Fibroblast of lung (primary cell): Measurements from ENCODE around the gene MESD. TPM values are rescaled to one million over a fixed set of nuclear protein-coding genes. Genes with fewer than 3 reads are reported as not detected.
A peak's percentile ranks its signal among the peaks of the same experiment; 100 is the strongest.

Source experiments
- DNase-seq, 2 donors: peaks; one replicate each; pipeline versions ENCODE4 v3.0.0 to v3.0.0-alpha.2; 2010; ENCODE audit warnings: low read depth in 2 of 2
- H2AFZ ChIP-seq: 2 replicates; pipeline ENCODE4 v1.5.1; 2012; ENCODE audit warnings: low read length, control low read depth, inconsistent platforms
- H3K27ac ChIP-seq: 2 replicates; pipeline ENCODE4 v1.5.1; 2011; ENCODE audit warnings: low read length, control low read depth; ENCODE audit not compliant: insufficient read depth
- H3K27me3 ChIP-seq: 2 replicates; pipeline ENCODE4 v1.5.1; 2011; ENCODE audit warnings: mild to moderate bottlenecking, low read length; ENCODE audit not compliant: control insufficient read depth, insufficient read depth
- H3K36me3 ChIP-seq: 2 replicates; pipeline ENCODE4 v1.5.1; 2011; ENCODE audit warnings: low read length; ENCODE audit not compliant: control insufficient read depth, insufficient read depth
- H3K4me1 ChIP-seq: 2 replicates; pipeline ENCODE4 v1.5.1; 2011; ENCODE audit warnings: low read length; ENCODE audit not compliant: control insufficient read depth, insufficient read depth; ENCODE audit errors: extremely low read depth
- H3K4me2 ChIP-seq: 2 replicates; pipeline ENCODE4 v1.5.1; 2011; ENCODE audit warnings: low read length, control low read depth; ENCODE audit not compliant: insufficient read depth; ENCODE audit errors: extremely low read depth
- H3K4me3 ChIP-seq, 4 experiments: fragments of 200-600 bp in 1 of 4; sonication (generic) in 1 of 4; replicated peaks in 1 of 4; 2 replicates each; pipeline ENCODE4 v1.5.1; 2011 to 2016; ENCODE audit warnings: low read length in 4 of 4, low read depth in 3 of 4, mild to moderate bottlenecking in 3 of 4, control low read depth in 2 of 4, inconsistent platforms in 1 of 4, mixed read lengths in 1 of 4; ENCODE audit not compliant: insufficient read depth in 1 of 4; ENCODE audit errors: control extremely low read depth in 1 of 4
- H3K79me2 ChIP-seq: 2 replicates; pipeline ENCODE4 v1.5.1; 2012; ENCODE audit warnings: mild to moderate bottlenecking, low read length, inconsistent platforms; ENCODE audit not compliant: control insufficient read depth, insufficient read depth
- H3K9ac ChIP-seq: 2 replicates; pipeline ENCODE4 v1.5.1; 2011; ENCODE audit warnings: mild to moderate bottlenecking, low read length, control low read depth; ENCODE audit not compliant: insufficient read depth
- H3K9me3 ChIP-seq: 2 replicates; pipeline ENCODE4 v1.5.1; 2012; ENCODE audit warnings: low read depth, low read length; ENCODE audit not compliant: control insufficient read depth, insufficient read depth
- H4K20me1 ChIP-seq: 2 replicates; pipeline ENCODE4 v1.5.1; 2011; ENCODE audit warnings: low read length; ENCODE audit not compliant: control insufficient read depth, insufficient read depth; ENCODE audit errors: extremely low read depth
- CTCF ChIP-seq, 2 donors: IDR thresholded peaks in 1 of 2; conservative IDR thresholded peaks in 1 of 2; 1 replicate in 1 of 2; 2 replicates in 1 of 2; pipeline ENCODE4 v1.5.1; 2011 to 2012; ENCODE audit warnings: low read length in 2 of 2, control low read depth in 1 of 2, inconsistent platforms in 1 of 2, low read depth in 1 of 2, mild to moderate bottlenecking in 1 of 2
- EZH2 ChIP-seq: IDR thresholded peaks from 2 replicates; pipeline ENCODE4 v1.5.1; 2012; ENCODE audit warnings: low read length, control low read depth, mild to moderate bottlenecking; ENCODE audit errors: missing control alignments
- polyA plus RNA-seq, 2 donors: library from polyadenylated mRNA; depleted of rRNA in 1 of 2; stranded (reverse) in 1 of 2; unstranded in 1 of 2; fragments of >200 nt; gene quantifications; 2 replicates each; pipeline ENCODE4 v1.2.1, GENCODE V29; 2011 to 2012; ENCODE audit warnings: missing spikeins in 1 of 2
- total RNA-seq: library from RNA; depleted of rRNA; stranded (reverse); fragments of >200 nt; gene quantifications from 2 replicates; pipeline ENCODE4 v1.2.1, GENCODE V29; 2014

Gene MESD
- total and polyA plus RNA-seq, 2 donors (not counting 1 experiment from before 2014, with no cell fraction given), result 21.3 to 26.0 TPM

GRCh38 chr15:81024936-81025335 lies 35.3 kb upstream of the MESD start:
- no peaks in the 10 kb centered on the region for H3K9me3 ChIP-seq
- H3K36me3 ChIP-seq, result no peaks in the 10 kb centered on the region
- no peak overlapping the region for H3K27ac ChIP-seq
- H3K27me3 ChIP-seq, result no peaks in the 10 kb centered on the region
- no peak for DNase-seq
- H3K9ac ChIP-seq, result no peak overlapping the region
- H2AFZ ChIP-seq, result no peak overlapping the region
- H4K20me1 ChIP-seq, result no peaks in the 10 kb centered on the region
- no peak overlapping the region for H3K4me3 ChIP-seq
- H3K4me2 ChIP-seq, result no peak overlapping the region
- TF ChIP-seq CTCF (conservative IDR thresholded peaks at IDR 0.05 in 1 of 2, IDR thresholded peaks at IDR 0.05 in 1 of 2; ENCODE audit: low read depth in 1 of 2, low read length in 2 of 2) (no peak), EZH2 (no peak)
- H3K4me1 ChIP-seq, result no peaks in the 10 kb centered on the region
- no peaks in the 10 kb centered on the region for H3K79me2 ChIP-seq

DNA sequence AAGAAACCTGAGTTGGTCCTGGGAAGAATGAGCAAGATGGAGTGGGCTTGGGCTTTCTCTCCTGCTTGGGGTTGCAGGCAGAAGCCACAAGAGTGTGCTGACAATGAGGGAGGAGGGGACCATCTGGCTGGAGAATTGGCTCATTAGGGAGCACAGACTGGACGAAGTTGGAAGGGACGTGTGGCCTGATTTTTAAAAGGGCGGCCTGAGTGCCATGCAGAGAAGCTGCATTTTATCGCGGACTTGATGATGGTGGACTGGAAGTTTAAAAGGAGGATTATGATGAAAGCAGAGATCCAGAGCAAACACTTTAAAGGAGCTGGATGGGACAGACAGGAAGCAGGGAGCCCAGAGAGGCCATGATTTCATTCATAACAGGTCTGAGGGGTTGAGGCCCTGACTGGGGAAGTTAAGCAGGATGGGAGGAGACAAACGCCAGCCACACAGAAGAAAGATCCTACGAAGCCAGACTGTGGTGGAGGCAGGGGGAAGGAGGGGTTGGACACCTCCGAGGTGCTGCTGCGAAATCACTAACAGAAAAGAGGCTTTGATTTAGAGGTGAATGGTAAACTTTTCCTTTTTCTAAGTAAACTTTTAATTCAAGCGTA lies 34.8 kb upstream of the MESD start:
- no peak overlapping the region for H3K4me2 ChIP-seq
- no peak overlapping the region for H3K9ac ChIP-seq
- no peaks in the 10 kb centered on the region for H3K36me3 ChIP-seq
- no peaks in the 10 kb centered on the region for H3K79me2 ChIP-seq
- no peaks in the 10 kb centered on the region for H3K27me3 ChIP-seq
- H2AFZ ChIP-seq, result no peak overlapping the region
- TF ChIP-seq CTCF (conservative IDR thresholded peaks at IDR 0.05 in 1 of 2, IDR thresholded peaks at IDR 0.05 in 1 of 2; ENCODE audit: low read depth in 1 of 2, low read length in 2 of 2) (no peak), EZH2 (no peak)
- no peak for DNase-seq
- H3K4me1 ChIP-seq, result no peaks in the 10 kb centered on the region
- no peaks in the 10 kb centered on the region for H4K20me1 ChIP-seq
- H3K27ac ChIP-seq, result peak overlapping the region; percentile 39
- no peaks in the 10 kb centered on the region for H3K9me3 ChIP-seq
- H3K4me3 ChIP-seq, result no peak overlapping the region

DNA sequence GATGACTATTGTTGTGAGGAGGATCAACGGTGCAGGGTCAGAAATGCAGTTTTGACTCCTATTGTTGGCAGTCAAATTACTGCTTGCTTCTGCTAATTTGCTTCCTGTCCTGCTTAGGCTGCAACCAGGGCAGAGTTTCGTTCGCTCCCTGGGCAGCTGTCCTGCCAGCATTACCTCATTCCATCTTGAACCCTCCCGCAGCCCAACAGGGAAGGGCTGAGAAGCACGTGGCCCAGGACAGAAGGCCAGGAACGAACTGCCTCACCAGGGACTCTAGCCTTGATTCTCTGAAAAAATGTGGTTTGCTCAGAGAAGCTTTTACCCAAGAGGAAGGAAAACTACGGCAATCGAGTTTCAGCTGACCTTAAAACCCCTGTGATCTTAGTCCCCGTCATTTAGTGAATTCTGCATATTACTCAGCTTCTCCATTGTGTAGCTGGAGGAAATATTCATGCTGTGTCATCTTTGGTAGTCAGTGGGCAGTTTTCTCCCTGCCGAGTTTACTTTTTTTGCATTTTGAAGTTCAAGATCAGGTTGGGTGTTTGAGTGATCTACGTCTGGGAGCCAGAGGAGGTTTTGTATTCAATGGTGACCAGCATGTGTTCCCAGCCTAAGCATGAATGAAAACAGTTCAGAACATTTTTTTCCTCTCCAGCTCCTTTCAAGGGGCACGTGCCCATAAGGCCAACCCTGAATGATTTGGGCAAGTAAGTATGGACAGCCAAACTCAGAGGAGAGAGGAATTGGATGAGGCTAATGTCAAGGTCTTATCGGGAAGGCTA lies 34.1 kb upstream of the MESD start:
- Histone ChIP-seq H3K9me3 (no peaks in the 10 kb centered on the region), H3K79me2 (no peaks in the 10 kb centered on the region), H4K20me1 (no peaks in the 10 kb centered on the region), H3K9ac (no peak overlapping the region), H3K4me1 (no peaks in the 10 kb centered on the region), H3K4me2 (no peak overlapping the region), H3K27ac (peak overlapping the region; percentile 39), H3K36me3 (no peaks in the 10 kb centered on the region), H3K4me3 (no peak overlapping the region), H3K27me3 (no peaks in the 10 kb centered on the region), H2AFZ (peak overlapping the region; percentile 19)
- TF ChIP-seq CTCF (conservative IDR thresholded peaks at IDR 0.05 in 1 of 2, IDR thresholded peaks at IDR 0.05 in 1 of 2; ENCODE audit: low read depth in 1 of 2, low read length in 2 of 2), result no peak
- no peak for TF ChIP-seq EZH2
- DNase-seq, result peak; percentile 14 to 69
